ENCODE results near the gene OPN1MW3.
"Not testable (repeated sequence)": the region's sequence is repeated elsewhere in the genome, so short reads cannot be mapped to it uniquely, and the experiment has no call there.

The OPN1MW3 gene

GRCh38 chrX:154296731-154297130 is 39.3 kb downstream of the OPN1MW3 start:
- no peak for DNase-seq (ENCODE audit: low spot score)

DNA sequence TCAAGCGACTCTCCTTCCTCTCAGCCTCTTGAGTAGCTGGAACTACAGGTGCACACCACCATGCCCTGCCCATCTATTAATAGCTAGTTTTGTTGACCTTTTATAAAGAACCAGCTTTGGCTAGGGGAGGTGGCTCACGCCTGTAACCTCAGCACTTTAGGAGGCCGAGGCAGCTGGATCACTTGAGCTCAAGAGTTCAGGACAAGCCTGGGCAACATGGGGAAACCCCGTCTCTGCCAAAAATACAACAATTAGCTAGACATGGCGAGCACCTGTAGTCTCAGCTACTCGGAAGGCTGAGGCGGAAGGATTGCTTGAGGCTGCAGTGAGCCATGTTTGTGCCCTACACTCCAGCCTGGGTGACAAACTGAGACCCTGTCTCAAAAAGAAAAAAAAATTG is 40.9 kb downstream of the OPN1MW3 start:
- DNase-seq (ENCODE audit: low spot score) = no peak

GRCh38 chrX:154300816-154301215 is 43.4 kb downstream of the OPN1MW3 start:
- DNase-seq (ENCODE audit: low spot score) = no peak

DNA sequence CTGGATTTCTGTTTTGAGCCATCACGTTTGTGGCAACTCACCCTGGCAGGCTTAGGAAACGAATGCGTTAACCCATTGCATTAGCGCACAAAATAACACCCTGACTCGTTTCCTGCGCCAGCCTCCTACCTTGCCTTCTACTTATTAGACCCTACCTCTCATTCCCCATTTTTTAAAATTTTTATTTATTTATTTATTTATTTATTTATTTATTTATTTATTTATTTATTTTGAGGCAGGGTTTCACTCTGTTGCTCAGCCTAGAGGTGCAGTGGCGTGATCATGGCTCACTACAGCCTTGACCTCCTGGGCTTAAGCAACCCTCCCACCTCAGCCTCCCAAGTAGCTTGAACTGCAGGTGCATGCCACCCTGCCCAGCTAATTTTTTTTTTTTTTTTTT is 45.6 kb downstream of the OPN1MW3 start:
- DNase-seq (ENCODE audit: low spot score) = not testable (repeated sequence)

DNA sequence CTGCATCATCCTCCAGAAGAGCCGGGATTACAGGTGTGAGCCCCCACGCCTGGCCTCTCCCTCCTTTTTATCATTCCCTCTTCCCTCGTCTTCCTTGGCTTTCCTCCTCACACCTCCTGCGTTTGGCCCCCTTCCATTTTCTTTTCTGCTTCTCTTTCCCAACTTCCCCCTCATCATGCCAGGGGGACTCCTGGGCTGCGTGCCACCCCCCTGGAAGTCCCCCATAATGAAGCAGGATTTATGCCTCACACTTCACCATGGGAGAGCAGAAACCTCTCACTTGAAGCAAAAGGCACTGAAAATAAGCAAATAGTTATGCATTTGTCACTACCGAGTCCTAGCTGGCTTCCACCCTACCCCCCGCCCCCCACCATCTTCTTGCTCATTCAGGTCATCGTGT is 46.1 kb downstream of the OPN1MW3 start:
- no peak for DNase-seq (ENCODE audit: low spot score)

- peak; percentile 22 for DNase-seq (ENCODE audit: low spot score)
These were observed 47.5 kb downstream of the OPN1MW3 start for GRCh38 chrX:154304846-154305245.

DNA sequence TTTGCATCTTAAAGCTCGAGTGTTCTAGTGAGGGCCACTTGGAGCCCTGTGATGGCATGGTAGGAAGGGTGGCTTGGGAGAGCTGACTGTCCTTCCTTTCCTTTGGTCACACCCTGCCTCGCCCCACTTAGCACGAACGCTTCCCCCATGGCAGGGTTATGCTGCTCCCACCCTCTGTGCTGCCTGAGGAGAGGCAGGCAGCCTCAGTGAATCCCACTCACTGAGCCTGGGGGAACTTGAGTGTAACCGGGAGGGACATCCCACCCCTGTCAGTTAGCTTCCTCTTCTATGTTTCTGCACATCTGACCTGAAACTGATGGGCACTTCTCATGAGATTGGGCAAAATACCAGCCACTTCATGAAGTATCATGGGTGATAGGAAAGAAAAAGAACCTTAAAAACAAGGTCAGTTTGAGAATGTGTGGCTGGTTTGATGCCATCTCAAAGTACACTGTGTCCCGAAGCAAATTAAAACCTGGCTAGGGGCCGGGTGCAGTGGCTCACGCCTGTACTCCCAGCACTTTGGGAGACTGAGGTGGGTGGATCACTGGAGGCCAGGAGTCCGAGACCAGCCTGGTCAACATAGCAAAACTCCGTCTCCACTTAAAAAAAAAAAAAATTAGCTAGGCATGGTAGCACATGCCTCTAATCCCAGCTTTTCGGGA is 48.3 kb downstream of the OPN1MW3 start:
- no peak for DNase-seq (ENCODE audit: low spot score)

GRCh38 chrX:154307202-154307601 is 49.8 kb downstream of the OPN1MW3 start:
- DNase-seq (ENCODE audit: low spot score) = no peak

DNA sequence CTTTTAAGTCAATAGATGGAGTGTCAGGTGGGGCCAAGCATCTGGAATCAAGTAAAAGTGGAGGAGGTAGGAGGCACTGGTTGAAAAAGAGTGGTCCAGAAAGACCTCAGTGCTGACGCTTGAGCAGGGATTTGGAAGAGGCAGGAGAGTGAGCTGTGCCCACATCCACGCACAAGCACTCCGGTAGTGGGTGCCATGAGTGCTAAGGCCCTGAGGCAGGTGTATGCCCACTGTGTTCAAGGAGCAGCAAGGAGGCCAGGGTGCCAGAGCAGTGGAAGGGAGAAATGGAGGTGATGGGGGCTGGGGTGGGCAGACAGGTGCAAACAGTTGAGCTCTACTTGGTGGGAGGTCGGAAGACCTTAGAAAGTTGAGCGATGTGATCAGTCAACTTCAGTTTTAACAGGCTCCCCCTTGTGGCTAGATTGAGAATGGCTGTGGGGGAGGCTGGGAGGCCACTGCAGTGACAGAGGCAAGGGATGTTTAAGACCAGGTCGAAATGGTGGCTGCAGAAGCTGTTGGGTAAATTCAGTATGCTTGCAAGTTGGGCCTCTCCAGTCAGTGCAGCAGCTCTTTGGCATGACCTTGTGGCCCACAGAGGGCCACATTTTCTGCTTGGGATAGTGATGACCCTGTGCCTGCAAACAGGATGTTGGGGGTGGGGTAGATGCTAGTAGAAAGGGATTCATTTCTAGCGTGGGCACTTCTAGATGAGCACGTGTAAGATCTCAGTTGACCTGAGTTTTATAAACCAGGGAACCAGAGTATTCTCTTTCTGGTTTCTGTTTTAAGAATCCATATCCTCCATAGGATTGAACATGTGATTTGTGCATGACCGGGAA is 50.9 kb downstream of the OPN1MW3 start:
- DNase-seq (ENCODE audit: low spot score) = peak; percentile 47

DNA sequence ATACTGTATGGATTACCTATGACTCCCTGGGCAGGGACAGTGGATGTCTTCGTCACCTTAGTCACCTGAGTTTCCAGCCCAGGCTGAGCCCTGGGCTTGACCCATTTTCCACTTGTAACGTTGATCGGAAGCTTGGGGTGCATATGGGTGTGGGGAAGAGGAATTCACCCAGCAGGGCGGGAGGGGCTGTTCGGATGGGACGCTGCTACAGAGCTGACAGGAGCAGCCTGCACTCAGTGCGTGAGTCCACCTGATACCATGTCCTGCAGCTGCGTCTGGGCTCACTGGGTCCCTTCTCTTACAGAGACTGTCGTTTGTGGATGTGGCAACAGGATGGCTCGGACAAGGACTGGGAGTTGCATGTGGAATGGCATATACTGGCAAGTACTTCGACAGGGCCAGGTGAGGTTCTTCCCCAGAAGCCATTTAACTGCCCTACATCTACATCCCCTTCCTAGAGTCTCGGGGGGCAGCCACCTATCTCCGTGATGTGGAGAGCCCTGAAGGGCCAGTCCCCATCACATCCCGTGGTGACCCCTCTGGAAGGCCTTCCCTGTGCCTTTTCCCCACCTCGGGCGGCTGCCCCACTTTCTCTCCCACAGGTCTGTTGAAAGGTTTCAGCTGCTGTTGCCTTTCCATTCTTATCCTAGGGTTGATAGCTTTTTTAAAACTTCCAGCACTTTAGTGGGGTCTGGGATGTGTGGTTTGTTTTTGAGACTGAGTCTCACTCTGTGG is 51.8 kb downstream of the OPN1MW3 start:
- DNase-seq (ENCODE audit: low spot score) = no peak

- DNase-seq (ENCODE audit: low spot score) = no peak
These were observed 53.5 kb downstream of the OPN1MW3 start for GRCh38 chrX:154310616-154311536.

GRCh38 chrX:154312116-154312515 is 54.7 kb downstream of the OPN1MW3 start:
- DNase-seq (ENCODE audit: low spot score) = no peak

- DNase-seq (ENCODE audit: low spot score) = no peak
These were observed 55.8 kb downstream of the OPN1MW3 start for GRCh38 chrX:154313147-154313546.

GRCh38 chrX:154315416-154315815 is 58.0 kb downstream of the OPN1MW3 start:
- no peak for DNase-seq (ENCODE audit: low spot score)

DNA sequence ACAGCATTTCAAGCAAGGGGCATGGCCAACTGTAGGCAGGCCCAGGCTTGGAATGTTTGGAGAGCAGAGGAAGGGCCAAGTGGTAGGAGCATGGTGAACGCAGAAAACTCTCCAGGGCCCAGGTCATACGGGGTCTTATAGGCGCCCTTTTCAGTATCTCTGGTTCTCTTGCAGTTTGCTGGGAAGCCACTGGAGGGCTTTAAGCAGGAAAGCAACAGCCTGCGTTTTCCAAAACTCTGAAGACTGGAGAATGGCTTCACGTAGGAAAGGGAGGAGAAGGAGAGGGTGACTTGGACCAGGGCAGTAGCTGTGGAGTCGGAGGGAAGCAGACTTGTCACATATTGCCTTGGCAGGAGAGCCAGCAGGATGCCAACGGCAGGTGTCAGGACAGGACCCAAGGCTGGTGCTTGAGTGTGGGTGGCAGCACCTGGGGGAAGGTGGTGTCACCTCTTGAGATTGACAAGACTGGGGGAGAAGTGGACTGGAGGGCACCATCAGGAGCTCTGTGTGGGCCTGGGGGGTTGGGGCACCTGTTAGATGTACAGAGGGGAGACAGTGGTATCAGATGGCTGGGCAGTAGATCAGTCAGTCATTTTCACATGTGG is 60.1 kb downstream of the OPN1MW3 start:
- DNase-seq (ENCODE audit: low spot score) = peak; percentile 20

- no peak for DNase-seq (ENCODE audit: low spot score)
These were observed 63.0 kb downstream of the OPN1MW3 start for GRCh38 chrX:154320406-154320805.
